PC-3 (cell line): ENCODE results near the gene LIPH. TPM values are rescaled to one million over a fixed set of nuclear protein-coding genes. Genes with fewer than 3 reads are reported as not detected.
A peak's percentile ranks its signal among the peaks of the same experiment; 100 is the strongest.

ENCODE experiments used
- ATAC-seq: fragments of 200-7000 bp; cut with Tn5 transposase; 2 replicates; pipeline ENCODE4 v1.9.1; 2020; ENCODE audit warnings: mild to moderate bottlenecking, moderate library complexity
- BruUV-seq: library from RNA; stranded (reverse); fragments of 400-500 nt; replicated peaks from 2 replicates; lab custom pipeline; 2021; lab: Mats Ljungman, UMichigan
- CTCF ChIA-PET: fragments of 300-600 bp; sonication (Branson Sonifier 250); formaldehyde crosslinking; loops from one replicate; lab custom pipeline; 2022; ENCODE audit warnings: antibody characterized with exemption; lab: Charles Lee
- POLR2A ChIA-PET: fragments of 300-600 bp; sonication (Branson Sonifier 250); formaldehyde crosslinking; loops from one replicate; lab custom pipeline; 2022; ENCODE audit warnings: antibody characterized with exemption; ENCODE audit not compliant: unreplicated experiment; lab: Charles Lee
- DNase-seq: peaks from one replicate; pipeline ENCODE4 v3.0.0-alpha.2; 2015
- H2AFZ ChIP-seq: fragments of 300-600 bp; sonication (generic); 2 replicates; pipeline ENCODE4 v1.6.0; 2016; ENCODE audit warnings: antibody characterized with exemption, low read length
- H3F3A ChIP-seq: fragments of 300-600 bp; sonication (generic); one replicate; pipeline ENCODE4 v1.6.0; 2017; ENCODE audit warnings: antibody characterized with exemption, low read length, control low read depth, mild to moderate bottlenecking; ENCODE audit not compliant: unreplicated experiment
- H3K27ac ChIP-seq: fragments of 300-600 bp; sonication (generic); 2 replicates; pipeline ENCODE4 v1.5.1; 2016; ENCODE audit warnings: mild to moderate bottlenecking, low read length
- H3K27me3 ChIP-seq: fragments of 300-600 bp; sonication (generic); 2 replicates; pipeline ENCODE4 v1.6.1; 2016; ENCODE audit warnings: low read length, mixed read lengths
- H3K36me3 ChIP-seq: fragments of 300-600 bp; sonication (generic); 2 replicates; pipeline ENCODE4 v1.6.1; 2016; ENCODE audit warnings: low read depth, mixed run types, low read length, mixed read lengths
- H3K4me1 ChIP-seq: fragments of 300-600 bp; sonication (generic); 2 replicates; pipeline ENCODE4 v1.5.1; 2016; ENCODE audit warnings: low read length; ENCODE audit not compliant: insufficient read depth
- H3K4me2 ChIP-seq: fragments of 300-600 bp; sonication (generic); 2 replicates; pipeline ENCODE4 v1.6.0; 2016; ENCODE audit warnings: low read length
- H3K4me3 ChIP-seq: fragments of 300-600 bp; sonication (generic); 2 replicates; pipeline ENCODE4 v1.5.1; 2016; ENCODE audit warnings: mild to moderate bottlenecking, low read length, mixed read lengths
- H3K79me2 ChIP-seq: fragments of 300-600 bp; sonication (generic); 2 replicates; pipeline ENCODE4 v1.6.1; 2017; ENCODE audit warnings: low read length, mixed read lengths
- H3K9ac ChIP-seq: fragments of 300-600 bp; sonication (generic); 2 replicates; pipeline ENCODE4 v1.6.0; 2016; ENCODE audit warnings: mild to moderate bottlenecking, low read length
- H3K9me2 ChIP-seq: fragments of 300-600 bp; sonication (generic); replicated peaks from 2 replicates; pipeline ENCODE4 v1.6.1; 2016; ENCODE audit warnings: mixed run types, low read length, mixed read lengths
- H3K9me3 ChIP-seq: fragments of 300-600 bp; sonication (generic); 2 replicates; pipeline ENCODE4 v1.6.1; 2016; ENCODE audit warnings: low read length, mixed read lengths
- H4K20me1 ChIP-seq: fragments of 300-600 bp; sonication (generic); 2 replicates; pipeline ENCODE4 v1.6.1; 2016; ENCODE audit warnings: low read length, mixed read lengths
- CTCF ChIP-seq: fragments of 300-600 bp; sonication (generic); conservative IDR thresholded peaks from 2 replicates; pipeline ENCODE4 v1.5.1; 2017; ENCODE audit warnings: antibody characterized with exemption, low read depth, mild to moderate bottlenecking, low read length
- EZH2 ChIP-seq: fragments of 300-600 bp; sonication (generic); IDR thresholded peaks from one replicate; pipeline ENCODE4 v1.6.1; 2017; ENCODE audit warnings: antibody characterized with exemption, mild to moderate bottlenecking, low read length; ENCODE audit not compliant: unreplicated experiment
- EZH2phosphoT487 ChIP-seq: fragments of 300-600 bp; sonication (generic); IDR thresholded peaks from 2 replicates; pipeline ENCODE4 v1.6.1; 2018; ENCODE audit warnings: mild to moderate bottlenecking, antibody characterized with exemption, low read length, borderline replicate concordance
- intact Hi-C: fragments of 100-400 bp; cut with micrococcal nuclease; formaldehyde crosslinking; loops from 2 replicates; pipeline ENCODE4 v1.9.0; 2023
- total RNA-seq: library from RNA; depleted of rRNA; stranded (reverse); fragments of >200 nt; gene quantifications from 2 replicates; pipeline ENCODE4 v1.2.3, GENCODE V29; 2014

LIPH gene
- total RNA-seq, 1 experiment from 2014 or later: 1.0 TPM

GRCh38 chr3:185561374-185561943, 9.1 kb upstream of the LIPH start:
- intact Hi-C loops: no loop called here
- BruUV-seq: no TSS peak
- Histone ChIP-seq H3K9me3 (no peaks in the 10 kb centered on the region), H3K27me3 (no peaks in the 10 kb centered on the region), H4K20me1 (no peaks in the 10 kb centered on the region), H3K4me3 (no peak overlapping the region), H3K27ac (no peak overlapping the region), H3K4me2 (no peak overlapping the region), H3K79me2 (no peaks in the 10 kb centered on the region), H3K36me3 (no peaks in the 10 kb centered on the region), H2AFZ (no peak overlapping the region), H3K9ac (no peak overlapping the region), H3K4me1 (peaks cover 14% of the 10 kb centered on the region), H3F3A (no peaks in the 10 kb centered on the region), H3K9me2 (no peaks in the 10 kb centered on the region)
- no peak for TF ChIP-seq CTCF
- no peak for TF ChIP-seq EZH2phosphoT487
- TF ChIP-seq EZH2: no peak
- ChIA-PET CTCF (interaction anchor here (0.6 kb wide), 1 partner anchor 25 kb away, joined by 3 read pairs; the partner anchor contains the start of gene SENP2), POLR2A (no interaction called here)
- ATAC-seq: no peak
- no peak for DNase-seq

GRCh38 chr3:185560676-185561075, 8.3 kb upstream of the LIPH start:
- ATAC-seq: no peak
- H3K9ac ChIP-seq: no peak overlapping the region
- H3K9me3 ChIP-seq: no peaks in the 10 kb centered on the region
- H3K27ac ChIP-seq: no peak overlapping the region
- H3K4me3 ChIP-seq: no peak overlapping the region
- no peak for DNase-seq
- H3K27me3 ChIP-seq: no peaks in the 10 kb centered on the region
- no peaks in the 10 kb centered on the region for H3F3A ChIP-seq
- no peaks in the 10 kb centered on the region for H3K9me2 ChIP-seq
- H3K4me2 ChIP-seq: no peak overlapping the region
- BruUV-seq: no TSS peak
- CTCF ChIA-PET: interaction anchor here (1.9 kb wide), 1 partner anchor 14 kb away, joined by 12 read pairs; no protein-coding TSS in a partner anchor
- no peaks in the 10 kb centered on the region for H4K20me1 ChIP-seq
- H3K36me3 ChIP-seq: no peaks in the 10 kb centered on the region
- TF ChIP-seq CTCF (no peak), EZH2 (no peak)
- POLR2A ChIA-PET: no interaction called here
- H2AFZ ChIP-seq: no peak overlapping the region
- H3K4me1 ChIP-seq: peaks cover 19% of the 10 kb centered on the region
- intact Hi-C loops: no loop called here
- no peaks in the 10 kb centered on the region for H3K79me2 ChIP-seq

- no peaks in the 10 kb centered on the region for H3K9me3 ChIP-seq
- ChIA-PET POLR2A (interaction anchor here (0.6 to 0.7 kb wide), 3 partner anchors 16 to 99 kb away, joined by 3 to 4 read pairs (median 3); no protein-coding TSS in a partner anchor), CTCF (interaction anchor here (0.6 to 1.9 kb wide), 7 partner anchors 15 to 248 kb away, joined by 3 to 12 read pairs (median 3); no protein-coding TSS in a partner anchor)
- H3K9ac ChIP-seq: no peak overlapping the region
- H3K4me2 ChIP-seq: peak overlapping the region; percentile 81
- H3K27me3 ChIP-seq: no peaks in the 10 kb centered on the region
- no peaks in the 10 kb centered on the region for H3K79me2 ChIP-seq
- H4K20me1 ChIP-seq: no peaks in the 10 kb centered on the region
- no peak for ATAC-seq
- H3K4me3 ChIP-seq: peak overlapping the region; percentile 67
- peaks cover 26% of the 10 kb centered on the region for H3K4me1 ChIP-seq
- TF ChIP-seq EZH2 (no peak), EZH2phosphoT487 (no peak), CTCF (no peak)
- H2AFZ ChIP-seq: peak overlapping the region; percentile 82
- no peak overlapping the region for H3K27ac ChIP-seq
- H3K9me2 ChIP-seq: no peaks in the 10 kb centered on the region
- intact Hi-C loops: loop anchor here (1.0 to 10.0 kb wide), 4 partner anchors 61 to 217 kb away; partner anchors contain the start of gene MAP3K13
- DNase-seq: no peak
- no TSS peak for BruUV-seq
- H3F3A ChIP-seq: no peaks in the 10 kb centered on the region
- no peaks in the 10 kb centered on the region for H3K36me3 ChIP-seq
Measured at GRCh38 chr3:185559706-185560090, 7.3 kb upstream of the LIPH start.
